K562 (cell line): Measurements from ENCODE around the gene HELZ2. TPM values are rescaled to one million over a fixed set of nuclear protein-coding genes. Genes with fewer than 3 reads are reported as not detected.

Source experiments
- ATAC-seq: fragments of 200-7000 bp; cut with Tn5 transposase; 3 replicates; pipeline ENCODE4 v1.9.1; 2020; ENCODE audit warnings: moderate library complexity
- BruUV-seq: library from RNA; stranded (reverse); fragments of 400-500 nt; replicated peaks from 2 replicates; lab custom pipeline; 2021; lab: Mats Ljungman, UMichigan
- CTCF ChIA-PET: fragments of 300-600 bp; formaldehyde crosslinking; extraction: SDS; loops from one replicate; lab custom pipeline; 2021; ENCODE audit warnings: low intra/inter-chr PET ratio; lab: Yijun Ruan, JAX
- POLR2A ChIA-PET: fragments of 300-600, 350-650 bp; sonication (Branson Sonifier 250); formaldehyde crosslinking; extraction: SDS; loops from one replicate; lab custom pipeline; 2021; ENCODE audit warnings: antibody characterized with exemption, inconsistent platforms; lab: Yijun Ruan, JAX
- DNase-seq, 4 experiments: peaks; one replicate each; pipeline versions ENCODE4 v3.0.0 to v3.0.0-alpha.2; 2011 to 2018; ENCODE audit warnings: low spot score in 3 of 4, mixed read lengths in 3 of 4; ENCODE audit errors: extremely low read depth in 1 of 4
- FAIRE-seq: peaks from 2 replicates; lab custom pipeline; 2011; peaks lifted over from hg19 to GRCh38; lab: Jason Lieb, UNC
- H2AFZ ChIP-seq: 2 replicates; pipeline ENCODE4 v1.6.0; 2011; ENCODE audit warnings: low read depth, low read length, control low read depth, inconsistent platforms
- H3K27ac ChIP-seq: fragments of 200-600 bp; 3 replicates; pipeline ENCODE4 v1.8.0; 2011; ENCODE audit warnings: low read depth, mild to moderate bottlenecking, control low read depth, inconsistent platforms, low read length, moderate library complexity, mixed read lengths; ENCODE audit errors: extremely low read depth
- H3K27me3 ChIP-seq, 2 experiments: fragments of 300-600 bp in 1 of 2; 2 replicates in 1 of 2; 3 replicates in 1 of 2; pipeline versions ENCODE4 v1.6.0 to v1.8.0; 2011; ENCODE audit warnings: inconsistent platforms in 2 of 2, low read length in 2 of 2, mild to moderate bottlenecking in 1 of 2, mixed read lengths in 1 of 2, moderate library complexity in 1 of 2; ENCODE audit not compliant: control insufficient read depth in 2 of 2, insufficient read depth in 2 of 2
- H3K36me3 ChIP-seq: fragments of 300-600 bp; 3 replicates; pipeline ENCODE4 v1.8.0; 2011; ENCODE audit warnings: mild to moderate bottlenecking, low read length, inconsistent platforms; ENCODE audit not compliant: control insufficient read depth, insufficient read depth
- H3K4me1 ChIP-seq, 2 experiments: fragments of 200-600 bp in 1 of 2; replicated peaks in 1 of 2; 2 replicates in 1 of 2; 3 replicates in 1 of 2; pipeline versions ENCODE4 v1.5.1 to v1.8.0; 2011; ENCODE audit warnings: inconsistent platforms in 2 of 2, low read length in 2 of 2, mild to moderate bottlenecking in 1 of 2, mixed read lengths in 1 of 2, moderate library complexity in 1 of 2; ENCODE audit not compliant: control insufficient read depth in 2 of 2, insufficient read depth in 2 of 2
- H3K4me2 ChIP-seq: 2 replicates; pipeline ENCODE4 v1.6.1; 2011; ENCODE audit warnings: low read length, control low read depth, inconsistent platforms, mixed read lengths; ENCODE audit not compliant: insufficient read depth
- H3K4me3 ChIP-seq: fragments of 200-600 bp; sonication (generic), shearing (Covaris generic); 2 replicates; pipeline ENCODE4 v1.5.1; 2016; ENCODE audit warnings: control low read depth, inconsistent platforms
- H3K79me2 ChIP-seq: fragments of 200-600 bp; 3 replicates; pipeline ENCODE4 v1.8.0; 2011; ENCODE audit warnings: low read length, inconsistent platforms; ENCODE audit not compliant: control insufficient read depth, insufficient read depth
- H3K9ac ChIP-seq, 2 experiments: 2 replicates each; pipeline versions ENCODE4 v1.6.0 to v1.6.1; 2011; ENCODE audit warnings: low read depth in 2 of 2, low read length in 2 of 2, control low read depth in 1 of 2, inconsistent platforms in 1 of 2, mild to moderate bottlenecking in 1 of 2, mixed read lengths in 1 of 2; ENCODE audit not compliant: insufficient read depth in 1 of 2
- H3K9me1 ChIP-seq: one replicate; pipeline ENCODE4 v1.6.0; 2011; ENCODE audit warnings: inconsistent platforms, mild to moderate bottlenecking, low read length, moderate library complexity; ENCODE audit not compliant: control insufficient read depth, insufficient read depth
- H3K9me3 ChIP-seq: replicated peaks from 2 replicates; pipeline ENCODE4 v1.5.1; 2011; ENCODE audit warnings: low read depth, low read length, inconsistent platforms; ENCODE audit not compliant: control insufficient read depth, insufficient read depth
- H4K20me1 ChIP-seq: replicated peaks from 2 replicates; pipeline ENCODE4 v1.6.1; 2011; ENCODE audit warnings: low read length, inconsistent platforms, mixed read lengths; ENCODE audit not compliant: control insufficient read depth, insufficient read depth
- CAMTA2 ChIP-seq: fragments of 250-450 bp; sonication (Bioruptor Pico); conservative IDR thresholded peaks from 2 replicates; pipeline ENCODE4 v1.5.1; 2022
- CGGBP1 ChIP-seq: fragments of 250-450 bp; sonication (Bioruptor Pico); IDR thresholded peaks from 2 replicates; pipeline ENCODE4 v1.9.0; 2021; ENCODE audit warnings: mild to moderate bottlenecking
- CREB3 ChIP-seq: fragments of 450-650 bp; conservative IDR thresholded peaks from 2 replicates; pipeline ENCODE4 v1.6.1; 2016; ENCODE audit warnings: missing genetic modification characterization, low read depth, mild to moderate bottlenecking, missing compliant biosample characterization, moderate library complexity
- KDM5B ChIP-seq: fragments of 200-600 bp; sonication (generic); IDR thresholded peaks from 2 replicates; pipeline ENCODE4 v1.6.1; 2012; ENCODE audit warnings: low read depth, mild to moderate bottlenecking, moderate library complexity, low read length, control low read depth, inconsistent platforms; ENCODE audit not compliant: insufficient replicate concordance
- SLC30A9 ChIP-seq: fragments of 250-450 bp; sonication (Bioruptor Pico); IDR thresholded peaks from 2 replicates; pipeline ENCODE4 v1.8.0; 2022; ENCODE audit warnings: mild to moderate bottlenecking, moderate library complexity
- ZNF165 ChIP-seq: fragments of 250-450 bp; sonication (Bioruptor Pico); IDR thresholded peaks from 2 replicates; pipeline ENCODE4 v1.4.0; 2020; ENCODE audit warnings: borderline replicate concordance
- ZNF695 ChIP-seq: fragments of 450-650 bp; formaldehyde crosslinking; IDR thresholded peaks from 2 replicates; pipeline ENCODE4 v1.4.0; 2020; ENCODE audit warnings: mild to moderate bottlenecking, moderate library complexity
- WGBS: fragments of 100-300 bp; shearing (Covaris generic); methylation state at CpG from one replicate; pipeline ENCODE4 v1.1.6; 2016; ENCODE audit warnings: low coverage, mixed read lengths; ENCODE audit not compliant: insufficient coverage; ENCODE audit errors: missing lambda C conversion rate; 5-methylcytosine and 5-hydroxymethylcytosine counted together
- in situ Hi-C: fragments of 300-500 bp; cut with MboI; formaldehyde crosslinking; loops from 4 replicates; pipeline ENCODE4 v1.15.0; 2018; ENCODE audit warnings: inconsistent platforms, mixed read lengths
- intact Hi-C: fragments of 100-400 bp; cut with micrococcal nuclease; formaldehyde crosslinking; loops from 2 replicates; pipeline ENCODE4 v1.14.2; 2022
- polyA plus RNA-seq, 8 experiments: library from polyadenylated mRNA; depleted of rRNA in 4 of 8; stranded (reverse) in 5 of 8; unstranded in 3 of 8; fragments of >200 nt; fragmentation: Nextera tagmentation in 2 of 8; fragmentation: Illumina TruSeq in 1 of 8; extraction: Ambion mirVana in 2 of 8; extraction: Trizol in 1 of 8; gene quantifications; 2 replicates each; pipeline versions ENCODE4 v1.2.1 to v1.2.3, GENCODE V29; 2011 to 2014; ENCODE audit warnings: inconsistent platforms in 1 of 8, missing spikeins in 1 of 8
- total RNA-seq, 7 experiments: library from RNA; depleted of rRNA in 6 of 7; stranded (reverse); fragments of >200 nt in 6 of 7; fragmentation: Illumina TruSeq in 2 of 7; extraction: Trizol in 2 of 7; gene quantifications; 2 replicates each; pipeline versions ENCODE4 v1.2.1 to v1.2.3, GENCODE V29; 2011 to 2021; ENCODE audit warnings: low replicate concordance in 1 of 7

Gene HELZ2
- total and polyA plus RNA-seq, 9 of the 15 experiments (the other 6 are each of a cell fraction or from before 2014, with no cell fraction given), result 0.03 to 7.8 (median 2.9) TPM; not detected in 1

- ChIA-PET CTCF (no interaction called here), POLR2A (interaction anchor here (0.5 to 2.9 kb wide), 7 partner anchors 8 to 453 kb away, joined by 3 to 19 read pairs (median 3); partner anchors contain the start of genes PPDPF and PTK6)
- H3K9me1 ChIP-seq, result no peaks in the 10 kb centered on the region
- H3K4me2 ChIP-seq, result no peak overlapping the region
- ATAC-seq, result peak; percentile 17; the same call in 2 of the 3 replicates
- intact Hi-C loops, result no loop called here
- peak; percentile 57 for FAIRE-seq
- no TSS peak for BruUV-seq
- H3K9ac ChIP-seq, result peak overlapping the region in 1 of 2 experiments; percentile 43; a peak in 1 of 4 replicates
- DNase-seq, result peak in 1 of 4 experiments; percentile 36
- in situ Hi-C loops, result no loop called here
- no peak overlapping the region for H3K4me3 ChIP-seq
- H3K27me3 ChIP-seq, result peaks cover 0 to 36% of the 10 kb centered on the region in 2 experiments; a peak in 3 of 5 replicates
- H3K4me1 ChIP-seq, result peaks cover 0 to 43% of the 10 kb centered on the region in 2 experiments; a peak in 3 of 5 replicates
- no peaks in the 10 kb centered on the region for H3K36me3 ChIP-seq
- H3K27ac ChIP-seq, result no peak overlapping the region
- peak; percentile 29 for TF ChIP-seq KDM5B
- no peak for TF ChIP-seq ZNF695
- no peak for TF ChIP-seq ZNF165
- TF ChIP-seq CAMTA2, result no peak
- TF ChIP-seq SLC30A9 (CRISPR knock-in tag), result no peak
- no peak for TF ChIP-seq CGGBP1 (CRISPR knock-in tag)
- no peak for TF ChIP-seq CREB3
- TF ChIP-seq, all 486 proteins: peak for 1
- no peaks in the 10 kb centered on the region for H3K79me2 ChIP-seq
- no peaks in the 10 kb centered on the region for H3K9me3 ChIP-seq
- WGBS, result 43% methylated on average over 26 of the region's 27 CpGs
- no peak overlapping the region for H2AFZ ChIP-seq
- H4K20me1 ChIP-seq, result peaks cover 9% of the 10 kb centered on the region; the same call in 1 of the 2 replicates
These were observed 44.7 kb downstream of the HELZ2 start for GRCh38 chr20:63529180-63529860.
